HG03175 (cell line): ENCODE results near the gene CCNJ.

ENCODE experiments used
- ATAC-seq: cut with Tn5 transposase; IDR thresholded peaks from one replicate; pipeline ENCODE4 v1.9.1; 2021; ENCODE audit warnings: mild to moderate bottlenecking, moderate library complexity; ENCODE audit not compliant: unreplicated experiment

CCNJ gene

GRCh38 chr10:96053985-96054384 lies 10.6 kb downstream of the CCNJ start:
- ATAC-seq = no peak

- ATAC-seq = no peak
Measured at GRCh38 chr10:96056787-96057186, 13.4 kb downstream of the CCNJ start.

- ATAC-seq = no peak
Measured at GRCh38 chr10:96061232-96061631, 17.8 kb downstream of the CCNJ start.

GRCh38 chr10:96072674-96073073 lies 29.3 kb downstream of the CCNJ start:
- no peak for ATAC-seq

GRCh38 chr10:96073722-96074121 lies 30.3 kb downstream of the CCNJ start:
- ATAC-seq = no peak

DNA sequence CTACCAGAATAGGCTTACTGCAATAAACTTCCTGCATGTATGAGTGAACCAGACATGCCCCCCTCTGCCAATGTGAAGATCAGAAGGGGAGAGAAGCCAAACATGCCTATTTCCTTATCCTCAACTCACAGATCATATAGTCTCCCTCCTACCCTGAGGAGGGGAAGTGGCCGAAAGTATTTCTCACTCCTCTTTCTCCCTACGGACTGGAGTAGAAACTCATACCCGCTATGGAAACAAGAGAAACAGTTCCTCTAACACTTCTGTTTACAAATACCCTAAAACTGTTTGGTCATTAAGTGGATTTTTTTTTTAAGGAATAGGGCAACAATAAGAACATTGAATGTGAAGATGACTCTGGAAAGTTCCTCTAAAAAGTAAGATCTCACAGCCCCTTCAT lies 31.4 kb downstream of the CCNJ start:
- no peak for ATAC-seq

DNA sequence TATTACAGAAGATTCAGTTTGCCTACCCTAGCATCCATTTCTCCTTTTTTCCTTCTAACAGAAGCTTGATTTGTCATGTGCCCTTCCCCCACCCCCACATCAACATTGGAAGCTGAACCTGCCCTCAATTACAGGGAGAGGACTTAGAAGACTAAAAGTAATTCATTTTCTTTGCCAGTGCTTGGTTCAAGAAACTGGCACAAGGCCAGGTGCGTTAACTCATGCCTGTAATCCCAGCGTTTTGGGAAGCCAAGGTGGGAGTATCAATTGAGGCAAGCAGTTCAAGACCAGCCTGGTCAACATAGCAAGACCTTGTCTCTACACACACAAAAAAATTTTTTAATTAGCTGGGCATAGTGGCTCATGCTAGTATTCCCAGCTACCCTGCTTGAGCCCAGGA lies 32.6 kb downstream of the CCNJ start:
- ATAC-seq = no peak

- no peak for ATAC-seq
Measured at GRCh38 chr10:96077156-96077555, 33.8 kb downstream of the CCNJ start.

DNA sequence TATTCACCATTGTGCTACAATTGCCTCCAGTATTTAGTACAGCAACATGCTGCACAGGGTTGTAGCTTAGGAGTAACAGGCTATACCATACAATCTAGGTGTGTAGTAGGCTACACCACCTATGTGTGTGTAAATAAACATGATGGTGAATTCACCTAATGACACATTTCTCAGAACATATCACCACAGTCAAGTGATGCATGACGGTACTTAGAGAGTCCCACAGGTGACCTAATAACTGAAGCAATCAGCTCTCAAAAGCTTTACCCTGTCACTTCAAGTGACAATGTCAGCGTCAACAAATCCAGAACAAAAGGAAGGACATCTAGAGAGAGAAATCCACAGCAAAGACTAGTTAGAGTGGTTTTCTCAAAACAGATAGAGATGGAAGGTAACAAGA lies 38.8 kb downstream of the CCNJ start:
- ATAC-seq = no peak

DNA sequence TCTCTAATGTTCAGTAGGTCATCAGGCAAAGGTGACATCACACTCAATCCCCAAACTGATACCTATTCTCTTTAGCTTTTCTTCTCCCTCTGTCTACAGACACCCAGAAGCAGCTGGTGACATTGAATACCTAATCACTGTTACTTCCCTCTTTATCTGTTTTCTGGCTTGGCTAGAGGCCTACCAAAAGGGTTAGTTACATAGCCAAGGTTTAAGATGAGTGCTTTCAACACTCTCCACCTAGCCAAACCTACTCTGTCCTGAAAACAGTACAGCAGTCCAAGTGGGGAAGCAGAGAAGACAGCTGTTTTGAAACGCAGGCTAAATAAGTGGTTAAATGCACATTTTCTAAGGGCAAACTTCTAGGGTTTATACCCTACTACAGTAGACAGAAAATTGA lies 39.4 kb downstream of the CCNJ start:
- ATAC-seq = no peak

- no peak for ATAC-seq
Measured at GRCh38 chr10:96089116-96089515, 45.7 kb downstream of the CCNJ start.

- ATAC-seq = peak; percentile 86
Measured at GRCh38 chr10:96089670-96090462, 46.5 kb downstream of the CCNJ start.

DNA sequence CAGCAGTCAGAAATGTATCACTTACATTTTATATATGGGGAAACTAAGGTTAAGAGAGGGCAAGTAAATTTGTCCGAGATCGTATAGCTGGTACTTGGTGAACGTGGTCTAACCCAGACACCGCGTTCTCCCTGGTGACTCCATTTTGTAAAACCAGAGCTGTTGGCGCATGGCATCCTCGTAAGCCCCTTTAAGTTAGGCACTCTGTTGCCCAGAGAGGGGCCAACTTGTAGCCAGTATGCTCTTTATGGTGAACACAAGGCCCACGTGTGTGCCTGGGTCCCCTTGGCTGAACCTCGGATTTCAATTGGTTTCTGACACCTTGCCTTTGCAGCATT lies 47.0 kb downstream of the CCNJ start:
- no peak for ATAC-seq

DNA sequence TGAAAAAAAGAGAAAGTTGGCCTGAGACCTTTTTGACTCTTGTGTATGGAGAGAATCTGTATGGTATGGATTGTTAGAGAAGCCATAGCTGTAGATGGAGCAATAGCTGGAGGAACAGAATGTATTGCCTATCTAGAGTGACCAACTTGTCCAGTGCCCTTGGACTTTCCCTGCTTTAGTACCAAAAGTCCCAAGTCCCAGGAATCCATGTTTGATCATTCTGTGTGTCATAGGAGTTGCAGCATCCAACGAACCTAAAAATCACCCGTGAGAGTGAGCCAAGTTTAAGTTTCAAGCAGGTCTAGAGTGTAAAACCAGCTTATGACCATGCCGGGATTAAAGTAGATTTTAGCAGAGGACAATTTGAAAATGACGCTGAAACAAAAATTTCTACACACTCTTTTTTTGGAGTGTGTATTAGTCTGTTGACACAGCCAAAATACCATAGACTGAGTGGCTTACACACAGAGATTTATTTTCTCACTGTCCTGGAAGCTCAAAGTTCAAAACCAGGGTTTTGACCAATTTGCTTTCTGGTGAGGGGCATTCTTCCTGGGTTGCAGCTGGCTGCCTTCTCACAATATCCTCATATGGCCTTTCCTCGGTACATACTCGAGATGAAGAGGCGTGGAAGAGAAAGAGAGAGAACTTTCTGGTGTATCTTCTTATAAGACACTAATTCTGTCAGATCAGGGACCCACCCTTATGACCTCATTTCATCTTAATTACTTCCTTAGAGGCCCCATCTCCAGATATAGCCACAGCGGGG lies 49.8 kb downstream of the CCNJ start:
- no peak for ATAC-seq

DNA sequence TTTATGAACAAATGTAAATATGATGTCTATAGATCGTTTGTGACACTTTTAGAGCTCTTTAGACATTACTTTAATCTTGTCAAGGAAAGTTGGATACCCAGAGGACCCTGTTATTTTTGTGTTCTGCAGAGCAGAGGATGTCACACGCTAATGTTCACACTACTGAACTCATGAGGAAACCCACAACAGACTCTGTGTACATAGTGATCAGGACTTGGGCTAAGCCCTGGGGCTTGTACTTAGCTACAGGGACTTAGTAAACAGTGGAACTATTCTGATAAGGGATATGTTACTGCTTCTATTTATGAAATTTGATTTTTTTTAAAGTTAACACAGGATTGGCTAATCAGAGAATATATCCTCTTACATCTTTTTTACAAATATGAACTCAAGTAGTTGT lies 50.6 kb downstream of the CCNJ start:
- ATAC-seq = no peak

DNA sequence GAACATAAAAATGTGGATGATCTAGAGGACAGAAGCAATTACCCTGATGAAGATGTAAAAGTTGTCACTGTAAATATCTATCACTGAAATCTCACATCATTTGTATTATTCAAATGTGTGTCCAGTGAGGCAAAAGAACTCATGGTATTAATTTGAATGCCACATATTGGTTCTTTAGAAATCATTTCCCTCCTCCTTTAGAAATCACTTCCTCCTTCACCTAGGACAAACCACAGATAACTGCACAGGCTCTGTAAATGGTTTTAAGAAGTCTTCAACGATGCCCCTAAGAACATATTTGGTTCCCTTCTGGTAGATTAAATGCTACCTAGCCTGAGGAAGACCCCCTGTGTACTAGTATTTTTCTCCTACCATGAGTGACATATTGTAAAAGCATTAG lies 53.6 kb downstream of the CCNJ start:
- ATAC-seq = no peak

- no peak for ATAC-seq
Measured at GRCh38 chr10:96097865-96098264, 54.5 kb downstream of the CCNJ start.

DNA sequence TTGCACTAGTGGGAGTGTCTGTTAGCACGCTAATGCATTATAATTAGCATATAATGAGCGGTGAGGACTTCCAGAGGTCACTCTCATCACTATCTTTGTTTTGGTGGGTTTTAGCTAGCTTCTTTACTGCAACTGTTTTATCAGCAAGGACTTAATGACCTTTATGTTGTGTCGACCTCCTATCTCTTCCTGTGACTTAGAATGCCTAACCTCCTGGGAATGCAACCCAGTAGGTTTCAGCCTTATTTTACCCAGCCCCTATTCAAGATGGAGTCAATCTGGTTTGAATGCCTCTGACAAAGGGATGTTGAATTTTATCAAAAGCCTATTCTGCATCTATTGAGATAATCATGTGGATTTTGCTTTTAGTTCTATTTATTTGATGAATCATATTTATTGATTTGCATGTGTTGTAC lies 64.2 kb downstream of the CCNJ start:
- ATAC-seq = no peak
